ENCODE results near the gene CTRB1.

Gene CTRB1

GRCh38 chr16:75218256-75219076 is at the start of gene CTRB1:
Gene CTRB1 (plus strand): TSS chr16:75218988. CDS start chr16:75219008, 20 bp downstream.
- no peak for DNase-seq

GRCh38 chr16:75169899-75170405 is 48.8 kb upstream of the CTRB1 start:
- DNase-seq = no peak

GRCh38 chr16:75172578-75172977 is 46.2 kb upstream of the CTRB1 start:
- DNase-seq = no peak

GRCh38 chr16:75175074-75175473 is 43.7 kb upstream of the CTRB1 start:
- DNase-seq = no peak

GRCh38 chr16:75176926-75177325 is 41.9 kb upstream of the CTRB1 start:
- no peak for DNase-seq

GRCh38 chr16:75179208-75179607 is 39.6 kb upstream of the CTRB1 start:
- DNase-seq = no peak

GRCh38 chr16:75181630-75182029 is 37.2 kb upstream of the CTRB1 start:
- DNase-seq = peak; percentile 68

GRCh38 chr16:75188832-75189477 is 29.8 kb upstream of the CTRB1 start:
- DNase-seq = no peak

- no peak for DNase-seq
Measured at GRCh38 chr16:75189638-75190245, 29.0 kb upstream of the CTRB1 start.

- DNase-seq = no peak
Measured at GRCh38 chr16:75192606-75193264, 26.1 kb upstream of the CTRB1 start.

- DNase-seq = no peak
Measured at GRCh38 chr16:75193265-75193650, 25.5 kb upstream of the CTRB1 start.

- no peak for DNase-seq
Measured at GRCh38 chr16:75193730-75194444, 24.9 kb upstream of the CTRB1 start.

- DNase-seq = no peak
Measured at GRCh38 chr16:75195811-75196790, 22.7 kb upstream of the CTRB1 start.

GRCh38 chr16:75196836-75197235 is 22.0 kb upstream of the CTRB1 start:
- no peak for DNase-seq

GRCh38 chr16:75197522-75198134 is 21.2 kb upstream of the CTRB1 start:
- DNase-seq = no peak

- DNase-seq = no peak
Measured at GRCh38 chr16:75198135-75198600, 20.6 kb upstream of the CTRB1 start.

GRCh38 chr16:75202069-75202590 is 16.7 kb upstream of the CTRB1 start:
- DNase-seq = no peak

- DNase-seq = no peak
Measured at GRCh38 chr16:75203096-75203495, 15.7 kb upstream of the CTRB1 start.

- no peak for DNase-seq
Measured at GRCh38 chr16:75203667-75204409, 14.9 kb upstream of the CTRB1 start.

- no peak for DNase-seq
Measured at GRCh38 chr16:75204410-75204758, 14.4 kb upstream of the CTRB1 start.

Data from GF-D8 (cell line).